Right forelimb (tissue), 1 donor: ENCODE measurements around the gene DTL.

Experiments used
- DNase-seq: peaks from one replicate; pipeline ENCODE4 v3.0.0-alpha.2; 2018

DTL gene

GRCh38 chr1:212091438-212092121 is 56.0 kb downstream of the DTL start:
- no peak for DNase-seq

- no peak for DNase-seq
Measured at GRCh38 chr1:212097360-212097759, 61.8 kb downstream of the DTL start.

DNA sequence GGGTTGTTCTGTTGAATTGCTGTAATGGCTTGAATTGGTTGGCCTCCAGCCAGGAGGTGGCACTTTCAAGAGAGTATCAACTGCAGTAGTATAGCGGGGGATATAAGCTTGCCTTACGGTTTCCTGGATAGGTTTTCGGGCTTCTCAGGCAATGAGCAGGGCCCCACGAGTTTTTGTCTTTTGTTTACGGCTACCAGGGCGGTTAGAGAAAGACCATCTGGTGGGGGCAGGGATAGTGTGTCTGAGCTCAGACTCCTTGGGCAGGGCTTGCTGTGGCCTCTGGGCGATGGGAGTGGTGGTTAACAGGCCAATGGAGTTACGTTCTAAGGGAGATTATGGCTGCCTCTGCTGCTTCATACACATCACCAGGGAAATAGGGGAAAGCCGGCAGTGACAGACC is 62.8 kb downstream of the DTL start:
- no peak for DNase-seq

GRCh38 chr1:212098771-212099170 is 63.2 kb downstream of the DTL start:
- DNase-seq: no peak

DNA sequence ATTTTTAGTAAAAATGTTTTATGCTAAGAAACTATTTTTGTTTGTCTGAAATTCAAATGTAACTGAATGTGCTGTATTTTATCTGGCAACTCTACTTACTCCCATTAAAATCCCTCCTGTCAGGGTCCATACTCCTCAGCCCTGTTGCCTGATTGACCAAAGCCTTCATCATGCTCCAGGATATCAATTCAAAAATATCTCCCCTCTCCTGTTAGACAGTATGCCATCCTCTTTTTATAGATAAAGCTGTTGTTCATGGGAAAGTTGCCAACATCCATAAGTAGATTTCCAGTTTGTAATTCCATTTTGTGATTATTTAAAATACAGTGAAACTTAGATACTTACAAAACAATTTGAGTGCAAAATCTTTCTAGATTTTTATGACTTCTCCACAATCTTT is 65.7 kb downstream of the DTL start:
- DNase-seq: no peak

DNA sequence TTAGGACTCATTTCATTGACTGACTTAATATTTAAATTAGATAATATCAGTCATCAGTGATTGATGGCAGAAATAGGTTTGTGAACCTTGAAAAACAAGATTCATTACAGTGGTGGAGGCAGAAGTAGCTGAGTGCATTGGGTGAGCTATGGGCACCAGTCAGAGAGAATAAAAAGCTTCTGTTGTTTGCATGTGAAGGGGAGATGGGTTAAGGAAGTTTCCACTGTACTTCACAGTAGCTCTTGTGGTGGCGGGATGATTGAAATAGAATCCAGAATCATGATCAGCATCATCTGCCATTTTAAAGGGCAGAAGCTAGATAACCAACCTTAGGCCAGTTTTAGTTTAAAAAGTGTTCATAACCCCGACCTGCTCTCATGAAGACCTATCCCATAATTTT is 66.2 kb downstream of the DTL start:
- DNase-seq: no peak

DNA sequence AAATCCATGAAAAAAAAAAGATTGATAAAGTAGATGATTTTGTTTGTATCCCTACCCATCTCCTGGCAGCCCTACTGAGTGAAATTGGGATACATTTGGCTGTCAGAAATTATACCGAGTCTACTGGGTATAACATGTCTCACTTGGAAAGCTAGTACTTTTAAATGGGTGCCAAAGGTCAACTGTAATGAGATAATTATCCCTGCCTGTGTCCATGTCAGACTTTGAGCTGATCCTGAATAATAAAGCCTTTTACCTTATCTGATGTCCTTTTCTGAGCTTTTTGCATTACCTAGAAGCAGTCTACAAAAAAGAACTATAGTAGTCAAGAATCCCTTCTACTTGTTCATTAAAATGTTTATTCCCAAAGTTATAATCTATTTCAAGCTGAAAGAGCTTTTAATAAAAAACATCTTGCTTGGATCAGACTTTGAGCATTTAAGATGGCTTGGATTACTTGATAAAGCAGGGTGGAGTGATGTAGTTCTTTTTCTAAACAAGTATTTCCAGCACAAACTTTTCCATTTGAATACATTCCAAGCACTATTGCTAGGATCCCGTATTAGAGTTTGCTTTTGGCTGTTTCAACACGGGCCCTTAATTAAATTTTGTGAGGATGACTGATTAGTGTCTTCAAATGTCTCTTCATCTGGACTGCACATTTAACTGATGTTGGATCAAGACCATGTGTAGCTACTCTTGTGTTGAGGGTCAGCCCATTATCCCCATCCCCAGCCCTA is 69.2 kb downstream of the DTL start:
- DNase-seq: no peak

DNA sequence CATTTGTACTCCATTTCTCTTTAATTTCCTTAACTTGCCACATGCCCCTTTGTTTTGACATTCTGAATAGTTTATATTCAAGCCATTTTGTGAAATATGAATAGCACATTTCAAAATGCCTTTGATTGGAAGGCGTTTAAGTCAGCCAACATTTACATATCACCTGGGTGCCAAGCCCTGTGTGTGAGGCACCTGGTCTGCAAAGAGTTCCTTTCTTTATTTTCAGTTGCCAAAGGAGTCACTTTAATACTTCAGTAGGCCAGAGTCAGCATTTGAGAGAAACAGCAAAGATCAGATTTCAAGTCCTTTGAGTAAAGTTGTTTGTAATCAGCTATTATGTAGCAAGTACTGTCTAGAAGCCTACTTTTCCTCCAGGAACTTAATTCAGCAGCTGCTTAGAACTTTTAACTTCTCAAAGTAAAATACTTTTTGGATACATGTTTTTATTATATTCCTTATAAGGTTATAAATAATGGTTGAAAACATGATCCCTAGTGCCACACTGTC is 70.8 kb downstream of the DTL start:
- DNase-seq: no peak

DNA sequence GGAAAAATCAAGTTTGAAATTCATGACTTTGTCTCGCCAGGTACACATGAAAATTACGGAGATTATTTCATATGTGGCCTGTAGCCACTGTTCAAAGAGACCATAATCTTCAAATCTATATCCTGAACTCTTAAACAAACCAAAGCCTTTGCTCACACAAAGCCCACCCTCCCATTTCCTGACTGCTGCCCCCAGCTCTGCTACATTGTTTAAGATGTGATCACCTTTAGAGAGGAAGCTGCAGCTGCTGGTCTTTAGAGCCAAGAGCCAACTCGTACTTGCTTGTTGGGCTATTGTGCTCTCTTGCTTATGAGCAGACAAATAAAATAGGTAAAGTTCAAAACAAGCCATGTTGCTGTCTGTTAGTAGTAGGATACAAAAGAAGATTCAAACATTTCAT is 71.9 kb downstream of the DTL start:
- no peak for DNase-seq

- DNase-seq: no peak
Measured at GRCh38 chr1:212108187-212108586, 72.6 kb downstream of the DTL start.

- no peak for DNase-seq
Measured at GRCh38 chr1:212108981-212109380, 73.4 kb downstream of the DTL start.

DNA sequence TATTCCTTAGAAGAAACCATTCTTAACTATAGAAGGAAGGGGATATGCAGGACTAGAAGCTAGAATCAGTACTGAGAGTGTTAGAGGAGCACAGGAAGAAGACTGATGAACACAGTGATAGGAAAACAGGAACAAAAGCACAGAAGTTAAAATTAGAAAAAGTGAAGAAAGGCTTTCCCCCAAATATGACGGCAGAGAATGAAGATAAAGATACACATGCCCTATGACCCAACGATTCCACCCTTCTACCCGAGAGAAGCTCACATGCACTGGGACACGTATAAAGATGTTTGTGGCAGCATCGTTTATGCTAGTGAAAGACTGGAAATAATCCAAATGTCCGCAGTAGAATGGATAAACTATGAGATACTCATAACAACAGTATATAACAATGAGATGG is 74.2 kb downstream of the DTL start:
- DNase-seq: no peak

DNA sequence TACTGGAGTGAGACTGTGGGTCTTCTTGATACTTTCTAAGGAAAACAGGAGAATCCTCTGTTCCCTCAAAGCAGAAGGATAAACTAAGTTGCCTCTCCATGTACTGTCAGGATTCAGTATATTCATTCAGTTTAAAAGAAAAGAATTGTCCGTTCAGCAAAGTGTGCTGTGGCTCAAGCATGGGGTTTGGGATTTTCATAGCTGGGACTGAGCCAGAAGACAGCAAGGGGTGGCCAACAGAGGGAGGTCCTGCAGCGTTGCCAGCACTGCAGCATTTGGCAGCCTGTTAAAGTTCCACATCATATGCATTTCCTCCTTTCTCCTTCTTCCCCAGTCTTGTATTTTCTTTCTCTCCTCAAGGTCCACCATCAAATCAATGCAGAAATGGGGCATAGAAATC is 75.1 kb downstream of the DTL start:
- DNase-seq: peak; percentile 69

- DNase-seq: no peak
Measured at GRCh38 chr1:212111536-212111935, 76.0 kb downstream of the DTL start.

DNA sequence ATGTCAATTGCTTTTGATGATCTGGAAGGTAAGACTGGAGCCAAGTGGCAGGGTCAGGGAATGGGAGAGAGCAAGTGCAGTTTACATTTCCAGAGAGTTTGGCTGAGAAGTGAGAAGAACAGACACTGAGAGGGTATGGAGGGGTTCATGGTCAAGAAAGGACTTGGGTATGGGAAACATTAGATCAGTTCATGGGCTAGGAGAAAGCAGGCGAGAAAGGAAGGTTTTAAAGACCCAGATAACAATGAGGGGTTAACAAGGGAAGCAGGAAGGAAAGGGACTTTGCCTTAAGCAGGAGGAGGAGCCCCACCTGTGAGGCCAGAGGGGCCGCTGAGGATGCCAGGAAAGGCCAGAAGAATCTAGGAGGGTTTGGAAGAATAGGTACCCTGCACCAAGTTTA is 78.2 kb downstream of the DTL start:
- no peak for DNase-seq

- DNase-seq: no peak
Measured at GRCh38 chr1:212118167-212118871, 82.8 kb downstream of the DTL start.

DNA sequence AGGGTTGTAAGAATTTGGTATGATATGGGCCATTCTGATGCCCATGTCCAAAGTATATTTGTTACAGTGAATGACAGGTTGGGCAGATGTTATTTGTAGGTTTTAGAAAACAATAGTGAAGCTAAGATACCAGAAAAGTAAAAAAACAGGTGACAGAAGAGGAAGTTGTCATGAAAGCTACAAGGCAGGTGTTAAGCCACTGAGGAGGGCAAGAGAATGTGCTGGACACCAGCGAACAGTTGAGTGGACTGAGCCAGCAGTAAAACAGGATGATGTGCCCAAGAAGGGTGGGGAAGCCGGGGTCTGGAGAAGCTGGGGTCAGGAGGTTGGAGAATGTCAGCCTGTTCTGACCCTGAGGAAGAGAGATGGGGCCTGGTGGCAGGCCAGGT is 83.3 kb downstream of the DTL start:
- DNase-seq: no peak

DNA sequence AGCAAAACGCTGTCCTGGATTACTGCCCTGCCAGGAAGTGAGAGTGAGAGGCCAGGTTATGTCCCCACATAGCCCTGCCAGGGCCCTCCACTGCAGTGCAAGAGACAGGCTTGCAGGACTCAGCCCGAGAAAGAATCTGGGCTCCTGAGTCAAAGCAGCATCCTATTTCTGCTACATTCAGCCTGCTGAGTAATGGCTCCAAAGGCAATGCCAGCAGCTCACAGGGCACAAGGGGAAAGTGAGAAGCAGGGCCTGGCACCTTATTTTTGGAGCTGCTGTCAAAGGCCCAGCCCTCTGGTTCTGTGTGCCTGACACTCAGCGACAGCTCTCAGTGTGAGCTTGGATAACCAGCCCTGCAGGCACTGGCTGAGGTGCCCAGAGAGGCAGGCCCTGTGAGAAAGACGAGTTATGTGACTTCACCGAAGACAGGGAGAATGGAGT is 83.9 kb downstream of the DTL start:
- no peak for DNase-seq

- no peak for DNase-seq
Measured at GRCh38 chr1:212119863-212120262, 84.3 kb downstream of the DTL start.

DNA sequence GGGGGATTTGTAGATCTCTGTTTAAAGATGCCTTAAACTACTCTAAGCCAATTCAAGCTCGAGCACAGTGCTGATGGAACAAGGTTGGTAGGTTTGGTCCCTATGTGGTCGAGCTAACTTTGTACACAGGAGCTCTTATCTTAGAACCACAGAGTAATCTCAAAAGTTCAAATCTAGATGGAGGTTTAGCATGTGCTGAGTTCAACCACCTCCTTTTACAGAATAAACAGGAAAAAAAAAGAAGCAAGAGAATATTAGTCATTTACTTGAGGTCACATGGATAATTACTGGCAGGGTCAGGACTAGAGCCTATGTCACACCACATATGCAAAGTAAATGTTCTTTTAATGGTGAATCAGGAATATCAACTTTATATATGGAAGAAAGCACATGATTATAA is 86.2 kb downstream of the DTL start:
- DNase-seq: no peak

- DNase-seq: no peak
Measured at GRCh38 chr1:212124690-212125582, 89.4 kb downstream of the DTL start.

- DNase-seq: no peak
Measured at GRCh38 chr1:212125654-212126053, 90.1 kb downstream of the DTL start.

- no peak for DNase-seq
Measured at GRCh38 chr1:212127221-212127620, 91.7 kb downstream of the DTL start.
